Astrocyte of the cerebellum (primary cell): ENCODE results near the gene FAM107B.

Experiments
- DNase-seq: peaks from one replicate; pipeline ENCODE4 v3.0.0-alpha.2; 2011; ENCODE audit warnings: low read depth
- H3K4me3 ChIP-seq: 2 replicates; pipeline ENCODE4 v1.5.1; 2011; ENCODE audit warnings: mild to moderate bottlenecking, low read depth, low read length, moderate library complexity
- in situ Hi-C: cut with HindIII; loops from 2 replicates; pipeline ENCODE4 v1.10.0; 2017; ENCODE audit warnings: low sequenced_read_pairs
- TF ChIP-seq, protein P1 (sequence below): IDR thresholded peaks from 2 replicates; pipeline ENCODE4 v1.5.1; 2012; ENCODE audit warnings: low read length, low read depth, moderate library complexity, mild to moderate bottlenecking; ENCODE audit errors: missing control alignments

The FAM107B gene

DNA sequence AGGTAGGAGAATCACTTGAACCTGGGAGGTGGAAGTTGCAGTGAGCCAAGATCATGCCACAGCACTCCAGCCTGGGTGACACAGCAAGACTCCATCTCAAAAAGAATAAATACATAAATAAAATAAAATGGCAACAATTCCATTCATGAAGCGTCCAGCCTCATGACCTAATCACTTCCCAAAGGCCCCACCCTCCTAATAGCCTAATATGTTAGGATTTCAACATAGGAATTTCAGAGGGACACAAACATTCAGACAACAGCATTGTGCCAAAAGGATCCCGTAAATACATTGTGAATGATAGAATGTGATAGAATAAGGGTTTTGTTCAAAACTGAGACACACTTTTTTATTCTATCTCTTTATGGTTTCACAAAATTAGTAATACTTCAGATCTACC is 90.3 kb downstream of the FAM107B start:
- in situ Hi-C loops = no loop called here
- no peak for DNase-seq
- TF ChIP-seq, protein P1, sequence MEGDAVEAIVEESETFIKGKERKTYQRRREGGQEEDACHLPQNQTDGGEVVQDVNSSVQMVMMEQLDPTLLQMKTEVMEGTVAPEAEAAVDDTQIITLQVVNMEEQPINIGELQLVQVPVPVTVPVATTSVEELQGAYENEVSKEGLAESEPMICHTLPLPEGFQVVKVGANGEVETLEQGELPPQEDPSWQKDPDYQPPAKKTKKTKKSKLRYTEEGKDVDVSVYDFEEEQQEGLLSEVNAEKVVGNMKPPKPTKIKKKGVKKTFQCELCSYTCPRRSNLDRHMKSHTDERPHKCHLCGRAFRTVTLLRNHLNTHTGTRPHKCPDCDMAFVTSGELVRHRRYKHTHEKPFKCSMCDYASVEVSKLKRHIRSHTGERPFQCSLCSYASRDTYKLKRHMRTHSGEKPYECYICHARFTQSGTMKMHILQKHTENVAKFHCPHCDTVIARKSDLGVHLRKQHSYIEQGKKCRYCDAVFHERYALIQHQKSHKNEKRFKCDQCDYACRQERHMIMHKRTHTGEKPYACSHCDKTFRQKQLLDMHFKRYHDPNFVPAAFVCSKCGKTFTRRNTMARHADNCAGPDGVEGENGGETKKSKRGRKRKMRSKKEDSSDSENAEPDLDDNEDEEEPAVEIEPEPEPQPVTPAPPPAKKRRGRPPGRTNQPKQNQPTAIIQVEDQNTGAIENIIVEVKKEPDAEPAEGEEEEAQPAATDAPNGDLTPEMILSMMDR = no peak
- H3K4me3 ChIP-seq = no peak overlapping the region

DNA sequence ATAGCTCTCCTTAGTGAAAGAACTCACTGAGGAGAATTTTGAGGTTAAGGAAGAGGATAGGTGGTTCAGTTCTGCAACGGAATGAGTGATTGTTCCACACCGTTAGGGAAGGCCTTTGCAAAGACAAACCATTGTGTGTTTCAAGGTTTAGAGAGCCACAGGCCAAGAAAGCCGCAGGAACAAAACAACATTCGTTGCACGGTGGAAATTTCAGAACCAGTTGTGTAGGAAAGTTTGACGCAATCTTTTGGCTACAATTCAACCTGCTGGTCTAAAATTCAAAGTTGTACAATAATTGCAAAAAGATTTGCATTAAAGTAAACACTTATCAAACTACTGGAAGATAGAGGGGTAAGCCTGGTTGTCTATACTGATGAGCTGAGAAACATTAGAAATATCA is 91.4 kb downstream of the FAM107B start:
- DNase-seq = no peak
- TF ChIP-seq, protein P1 = no peak
- in situ Hi-C loops = no loop called here
- H3K4me3 ChIP-seq = no peak overlapping the region

DNA sequence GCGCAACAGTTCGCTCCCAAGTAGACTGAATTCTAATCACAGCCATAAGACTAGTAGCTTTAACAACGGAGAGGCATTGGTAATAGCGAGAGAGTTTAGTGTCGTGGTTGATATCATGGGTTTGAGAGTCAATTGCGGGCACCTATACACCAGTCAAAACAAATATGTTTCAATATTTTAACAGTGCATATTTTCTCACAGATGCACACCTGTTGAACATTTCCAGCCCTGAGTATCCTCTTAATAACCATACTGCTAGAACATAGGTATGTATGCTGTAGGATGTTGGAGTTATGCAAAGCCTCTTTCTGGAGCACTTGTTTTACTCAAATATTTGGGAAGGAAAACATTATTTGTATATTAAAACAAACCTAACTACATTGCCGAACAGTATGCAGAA is 92.9 kb downstream of the FAM107B start:
- no peak for DNase-seq
- TF ChIP-seq, protein P1 = no peak
- no peak overlapping the region for H3K4me3 ChIP-seq
- in situ Hi-C loops = no loop called here

DNA sequence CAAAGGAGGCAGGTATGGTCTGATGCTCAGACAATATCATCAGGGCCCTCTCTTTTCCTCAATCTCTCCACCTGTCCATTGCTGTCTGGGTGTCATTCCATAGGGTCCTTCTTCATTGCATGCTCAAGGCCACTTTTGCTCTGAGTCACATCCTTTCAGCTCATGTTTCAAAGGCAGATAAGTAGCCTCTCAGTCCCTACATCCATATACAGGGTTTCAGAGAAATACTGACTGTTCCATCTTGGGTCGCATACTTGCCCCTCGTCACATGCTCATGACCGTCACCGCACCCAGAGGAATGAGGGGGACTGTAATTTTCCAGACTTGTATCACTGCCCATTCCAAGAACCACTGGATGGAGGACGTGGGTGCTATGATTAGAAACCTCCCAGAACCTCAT is 93.4 kb downstream of the FAM107B start:
- in situ Hi-C loops = no loop called here
- TF ChIP-seq, protein P1 = no peak
- DNase-seq = no peak
- no peak overlapping the region for H3K4me3 ChIP-seq

DNA sequence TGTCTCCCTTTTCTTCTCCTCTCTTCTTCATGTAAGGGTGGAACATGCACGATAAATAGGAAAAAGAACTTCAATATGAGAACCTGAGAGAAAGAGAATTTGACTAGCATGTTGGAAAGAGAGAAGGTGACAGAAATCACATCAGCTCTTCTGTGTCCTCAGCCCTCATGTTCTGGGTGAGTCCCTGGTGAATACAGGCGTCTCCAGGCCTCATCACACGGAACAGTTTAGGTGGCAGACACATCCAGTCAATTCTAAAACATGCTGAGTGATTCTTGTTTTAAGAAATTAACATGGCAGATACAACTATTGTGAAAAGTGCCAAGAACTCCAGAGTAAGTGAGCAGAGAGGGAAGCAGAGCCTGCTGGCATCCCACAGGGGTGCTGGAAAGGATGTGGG is 96.1 kb downstream of the FAM107B start:
- in situ Hi-C loops = no loop called here
- DNase-seq = no peak
- TF ChIP-seq, protein P1 = no peak

DNA sequence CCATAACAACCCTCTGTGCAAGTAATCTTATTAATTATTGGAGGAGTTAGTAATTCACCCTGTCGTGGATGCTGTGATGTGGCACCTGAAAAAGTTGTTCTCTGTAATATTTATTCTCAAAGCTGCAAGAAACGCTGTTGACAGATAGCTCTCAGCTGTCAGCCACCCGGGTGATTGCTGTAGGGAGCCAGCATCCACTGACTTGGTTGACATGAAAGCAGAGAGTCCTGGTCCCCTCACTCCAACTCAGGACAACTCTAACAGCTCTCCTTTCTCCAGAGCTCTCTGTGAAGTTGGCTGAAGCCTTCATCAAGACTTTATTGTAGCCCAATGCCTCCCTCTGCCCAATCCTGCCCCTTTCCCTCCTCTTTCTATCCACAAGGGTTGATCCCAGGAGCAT is 98.0 kb downstream of the FAM107B start:
- in situ Hi-C loops = no loop called here

More for the DNA sequence above, 96.1 kb downstream of the FAM107B start:
- H3K4me3 ChIP-seq = no peak overlapping the region

More for the DNA sequence above, 98.0 kb downstream of the FAM107B start:
- no peak for DNase-seq
- TF ChIP-seq, protein P1 = no peak
- no peak overlapping the region for H3K4me3 ChIP-seq
